ENCODE measurements around the gene TSPYL4. TPM values are rescaled to one million over a fixed set of nuclear protein-coding genes. Genes with fewer than 3 reads are reported as not detected.

The TSPYL4 gene
- total RNA-seq, 1 experiment from 2014 or later, result 7.4 TPM

DNA sequence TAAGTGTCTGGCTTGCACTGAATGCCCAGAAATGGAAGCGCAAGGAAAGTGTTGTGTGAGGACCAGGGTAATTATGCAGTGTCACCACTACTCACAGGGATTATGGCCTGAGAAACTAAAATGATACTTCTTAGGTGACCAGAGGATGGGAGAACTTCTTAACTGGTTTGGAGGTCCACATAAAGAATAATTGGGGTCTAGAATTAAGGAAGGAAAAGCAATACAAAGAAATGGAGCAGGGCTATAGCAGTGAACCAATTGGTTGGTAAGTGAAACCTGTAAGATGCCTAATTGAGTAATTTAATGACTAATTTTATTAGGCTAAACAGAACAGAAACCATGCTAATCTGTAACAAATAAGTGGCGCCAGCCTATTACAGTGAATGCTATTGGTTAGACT is 5.3 kb downstream of the TSPYL4 start:
- in situ Hi-C loops (cut with HindIII; ENCODE audit: low pct_unique_long_range_greater_than_20kb, low sequenced_read_pairs), result no loop called here
- no peak for DNase-seq (ENCODE audit: low read depth, low spot score)

DNA sequence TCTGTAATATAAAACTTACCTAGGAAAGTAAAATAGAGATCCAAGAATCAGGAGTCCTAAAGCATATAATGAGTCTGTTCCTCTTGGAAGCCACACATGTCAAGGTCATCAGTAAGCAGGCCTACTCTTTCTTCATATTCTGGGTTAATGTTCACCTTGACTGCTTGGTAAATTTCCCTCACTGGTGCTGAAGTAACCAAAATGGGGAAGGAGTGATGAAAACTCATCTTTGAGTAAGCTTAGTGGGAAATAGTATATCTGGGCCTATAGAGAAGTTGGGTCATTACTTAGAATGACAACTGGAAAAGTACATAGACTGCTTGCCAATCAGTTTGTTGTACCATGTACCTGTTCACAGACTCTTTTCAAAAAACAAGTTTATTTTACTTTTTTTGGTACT is 6.6 kb downstream of the TSPYL4 start:
- in situ Hi-C loops (cut with HindIII; ENCODE audit: low pct_unique_long_range_greater_than_20kb, low sequenced_read_pairs), result no loop called here
- no peak for DNase-seq (ENCODE audit: low read depth, low spot score)

DNA sequence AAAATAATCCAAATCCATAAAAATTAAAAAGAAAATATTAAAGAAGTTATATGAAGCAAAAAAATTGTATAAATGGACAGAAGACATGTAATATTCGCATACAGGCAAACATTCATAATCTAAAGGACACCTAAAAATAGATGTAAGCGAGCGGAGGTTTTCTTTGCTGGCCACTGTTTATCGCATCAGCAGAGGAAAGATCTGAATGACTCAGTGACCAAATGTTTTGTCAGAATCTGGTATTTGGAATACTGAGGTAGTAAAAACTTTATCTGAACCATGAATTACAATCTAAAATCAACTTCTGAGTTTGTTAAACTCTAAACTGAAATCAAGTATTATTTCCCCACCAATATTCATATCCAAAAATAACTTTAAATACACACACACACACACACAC is 7.8 kb downstream of the TSPYL4 start:
- in situ Hi-C loops (cut with HindIII; ENCODE audit: low pct_unique_long_range_greater_than_20kb, low sequenced_read_pairs), result no loop called here
- no peak for DNase-seq (ENCODE audit: low read depth, low spot score)

DNA sequence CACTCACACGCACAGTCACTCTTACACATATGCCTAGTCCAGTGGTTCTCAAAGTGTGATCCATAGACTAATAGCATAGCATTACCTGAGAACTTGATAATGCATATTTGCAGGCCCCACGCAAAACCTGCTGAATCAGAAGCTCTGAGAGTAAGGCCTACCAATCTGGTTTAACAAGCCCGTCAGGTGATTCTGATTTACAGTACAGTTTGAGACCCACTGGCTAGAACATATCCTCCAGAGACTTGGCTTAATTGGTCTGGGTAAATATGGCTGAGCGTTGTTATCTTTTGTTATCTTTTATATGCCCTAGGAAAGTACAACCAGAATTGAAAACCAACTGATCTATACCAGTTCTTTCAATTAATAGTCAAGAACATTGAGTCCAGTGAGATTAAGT is 9.6 kb downstream of the TSPYL4 start:
- in situ Hi-C loops (cut with HindIII; ENCODE audit: low pct_unique_long_range_greater_than_20kb, low sequenced_read_pairs), result no loop called here
- DNase-seq (ENCODE audit: low read depth, low spot score), result no peak

DNA sequence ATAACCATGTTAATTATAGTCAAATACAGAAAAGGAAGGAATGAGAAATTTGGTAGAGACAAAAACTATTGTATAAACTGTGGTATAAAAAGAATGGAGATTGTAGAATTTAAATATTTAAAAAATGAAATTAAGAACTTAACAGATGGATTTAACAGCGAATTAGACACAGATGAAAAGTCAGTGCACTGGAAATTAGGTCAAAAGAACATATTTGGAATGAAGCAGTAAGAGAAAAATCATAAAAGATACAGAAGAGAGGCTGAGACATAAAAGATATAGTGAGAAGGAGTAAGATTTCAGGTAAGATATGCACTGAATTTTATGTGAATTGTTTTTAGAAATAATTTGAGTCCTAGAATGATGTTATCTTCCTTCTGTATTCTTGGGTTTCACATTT is 14.0 kb downstream of the TSPYL4 start:
- no peak for DNase-seq (ENCODE audit: low read depth, low spot score)
- in situ Hi-C loops (cut with HindIII; ENCODE audit: low pct_unique_long_range_greater_than_20kb, low sequenced_read_pairs), result no loop called here

DNA sequence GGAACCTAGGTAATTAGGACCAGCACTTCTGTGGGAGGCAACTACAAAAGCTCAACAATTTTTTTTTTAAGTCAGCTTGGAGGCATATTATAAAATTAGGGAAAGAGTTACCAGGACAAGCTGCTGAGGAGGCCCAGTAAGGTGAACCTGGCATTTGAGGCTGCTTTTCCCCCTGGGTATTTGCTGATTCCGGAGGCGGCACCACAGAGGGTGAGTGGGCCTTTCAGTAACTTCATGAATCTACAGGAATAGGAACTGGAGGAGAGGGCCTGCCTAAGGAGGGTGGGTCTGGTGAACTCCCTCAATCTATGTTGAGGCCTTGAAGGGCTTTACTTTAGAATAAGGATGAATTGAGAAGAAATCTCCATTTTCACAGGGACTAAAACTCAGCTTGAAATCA is 14.6 kb downstream of the TSPYL4 start:
- in situ Hi-C loops (cut with HindIII; ENCODE audit: low pct_unique_long_range_greater_than_20kb, low sequenced_read_pairs), result no loop called here
- DNase-seq (ENCODE audit: low read depth, low spot score), result no peak

DNA sequence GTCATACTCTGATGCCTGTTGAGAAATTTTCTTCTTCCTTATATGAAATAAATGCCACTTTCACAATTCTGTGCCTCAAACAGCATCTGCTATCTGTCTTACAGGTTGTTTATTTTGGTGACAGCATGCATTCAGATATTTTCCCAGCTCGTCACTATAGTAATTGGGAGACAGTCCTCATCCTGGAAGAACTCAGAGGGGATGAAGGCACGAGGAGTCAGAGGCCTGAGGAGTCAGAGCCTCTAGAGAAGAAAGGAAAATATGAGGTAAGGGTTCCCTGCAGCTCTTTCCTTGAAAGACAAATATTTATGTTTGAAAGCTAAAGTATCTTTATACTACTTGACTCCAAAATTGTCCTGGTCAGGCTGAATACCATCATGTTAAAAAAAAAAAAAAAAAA is 15.8 kb downstream of the TSPYL4 start:
- in situ Hi-C loops (cut with HindIII; ENCODE audit: low pct_unique_long_range_greater_than_20kb, low sequenced_read_pairs), result no loop called here

DNA sequence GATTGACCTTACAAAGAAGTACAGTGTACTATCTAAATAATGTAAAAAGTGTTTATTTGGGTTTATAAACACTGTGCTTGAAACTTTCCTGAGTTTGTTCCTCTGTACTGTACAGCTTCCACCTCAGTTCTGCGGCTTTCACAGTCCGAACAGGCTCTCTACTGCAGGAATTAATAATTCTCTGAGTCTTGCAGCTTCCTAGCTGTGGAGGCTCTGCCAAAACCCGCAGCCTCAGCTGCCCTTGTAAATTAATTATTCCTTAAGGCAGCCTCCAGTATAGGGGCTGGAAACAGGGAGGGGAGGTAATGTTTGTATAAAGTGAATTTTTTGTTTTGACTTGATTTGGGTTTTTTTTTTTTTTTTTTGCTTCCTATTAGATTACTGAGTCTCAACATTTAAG is 19.2 kb downstream of the TSPYL4 start:
- DNase-seq (ENCODE audit: low read depth, low spot score), result no peak
- in situ Hi-C loops (cut with HindIII; ENCODE audit: low pct_unique_long_range_greater_than_20kb, low sequenced_read_pairs), result no loop called here

More for the DNA sequence above, 15.8 kb downstream of the TSPYL4 start:
- no peak for DNase-seq (ENCODE audit: low read depth, low spot score)

DNA sequence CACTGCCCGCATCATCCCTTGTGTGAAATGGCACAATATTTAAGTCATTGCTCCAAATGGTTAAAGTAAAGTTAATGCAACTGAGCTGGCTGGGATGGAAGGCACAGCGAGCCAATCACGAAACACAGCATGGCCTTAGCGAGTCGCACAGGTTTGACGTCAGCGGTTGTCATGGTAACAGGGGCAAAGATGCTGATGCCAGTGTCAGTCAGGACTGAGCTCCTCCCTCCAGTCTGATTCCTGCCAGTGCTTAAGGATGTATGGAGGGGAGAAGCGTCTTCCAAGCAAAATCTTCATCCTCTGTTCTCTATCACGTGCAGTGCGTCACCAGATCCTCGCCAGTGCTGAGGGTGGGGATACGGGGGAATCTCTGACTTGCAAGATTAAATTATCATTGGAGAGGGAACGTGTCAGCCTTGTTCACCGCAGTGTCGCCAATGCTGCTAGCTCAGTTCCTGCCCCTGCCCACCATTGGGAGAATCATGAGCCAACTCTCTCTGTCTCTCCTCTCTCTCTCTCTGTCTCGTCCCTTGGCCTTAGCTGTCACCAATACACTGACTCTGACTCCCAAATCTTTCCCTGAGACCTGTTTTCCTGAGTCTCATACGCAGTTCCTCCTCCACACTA is 24.5 kb downstream of the TSPYL4 start:
- DNase-seq (ENCODE audit: low read depth, low spot score), result peak; percentile 93
- in situ Hi-C loops (cut with HindIII; ENCODE audit: low pct_unique_long_range_greater_than_20kb, low sequenced_read_pairs), result no loop called here

DNA sequence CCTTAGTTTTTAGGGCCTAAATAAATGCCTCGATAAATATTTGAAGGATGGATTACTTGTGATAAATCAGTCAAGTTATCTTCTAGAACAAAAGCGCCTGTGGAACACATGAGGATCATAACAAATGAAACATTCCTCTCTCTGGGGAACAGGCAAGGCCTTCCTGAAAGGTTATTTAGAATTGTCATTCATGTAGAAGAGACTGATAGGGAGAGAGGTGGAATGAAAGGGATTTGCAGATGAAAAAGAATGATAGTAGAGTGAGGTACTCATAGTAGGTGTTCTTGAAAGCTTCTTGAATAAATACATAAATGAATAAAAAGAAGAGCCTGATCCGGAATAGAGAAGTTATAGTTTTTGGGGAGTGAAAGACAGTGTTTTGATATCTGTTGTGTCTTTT is 30.5 kb downstream of the TSPYL4 start:
- no peak for DNase-seq (ENCODE audit: low read depth, low spot score)
- in situ Hi-C loops (cut with HindIII; ENCODE audit: low pct_unique_long_range_greater_than_20kb, low sequenced_read_pairs), result no loop called here

DNA sequence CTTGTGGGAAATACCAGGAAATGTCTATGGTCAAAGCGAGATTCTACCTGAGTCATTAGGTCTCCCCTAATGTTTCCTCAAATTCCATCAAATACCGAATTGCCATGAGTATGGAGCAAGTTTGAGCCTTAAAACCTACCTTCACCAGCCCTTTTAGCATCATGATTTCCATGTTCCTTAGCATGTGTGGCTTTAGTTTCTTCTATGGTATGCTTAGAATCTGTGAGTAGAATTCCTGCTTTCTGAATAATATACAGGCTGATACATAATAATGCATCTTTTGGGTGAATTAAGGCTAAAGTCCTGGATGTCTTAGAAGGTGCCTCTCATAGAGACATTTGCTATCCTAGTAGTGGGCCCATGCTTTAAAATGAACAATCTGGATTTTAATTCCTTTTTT is 32.0 kb downstream of the TSPYL4 start:
- no peak for DNase-seq (ENCODE audit: low read depth, low spot score)
- in situ Hi-C loops (cut with HindIII; ENCODE audit: low pct_unique_long_range_greater_than_20kb, low sequenced_read_pairs), result no loop called here

DNA sequence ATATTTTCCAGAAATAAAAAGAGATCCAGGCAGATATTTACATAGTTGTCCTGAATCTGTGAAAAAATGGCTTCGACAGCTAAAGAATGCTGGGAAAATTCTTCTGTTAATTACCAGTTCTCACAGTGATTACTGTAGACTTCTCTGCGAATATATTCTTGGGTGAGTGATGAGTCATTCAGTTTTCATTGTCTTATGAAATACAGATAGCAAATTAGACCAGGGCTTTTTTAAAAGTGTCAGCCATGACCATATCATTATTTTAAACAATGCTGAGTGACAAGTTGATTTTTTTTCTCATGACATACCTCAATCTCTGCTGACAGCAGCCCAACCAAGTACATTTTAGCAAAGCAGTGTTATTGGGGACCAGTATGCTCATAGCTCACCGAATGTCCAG is 32.8 kb downstream of the TSPYL4 start:
- DNase-seq (ENCODE audit: low read depth, low spot score), result no peak
- in situ Hi-C loops (cut with HindIII; ENCODE audit: low pct_unique_long_range_greater_than_20kb, low sequenced_read_pairs), result no loop called here

DNA sequence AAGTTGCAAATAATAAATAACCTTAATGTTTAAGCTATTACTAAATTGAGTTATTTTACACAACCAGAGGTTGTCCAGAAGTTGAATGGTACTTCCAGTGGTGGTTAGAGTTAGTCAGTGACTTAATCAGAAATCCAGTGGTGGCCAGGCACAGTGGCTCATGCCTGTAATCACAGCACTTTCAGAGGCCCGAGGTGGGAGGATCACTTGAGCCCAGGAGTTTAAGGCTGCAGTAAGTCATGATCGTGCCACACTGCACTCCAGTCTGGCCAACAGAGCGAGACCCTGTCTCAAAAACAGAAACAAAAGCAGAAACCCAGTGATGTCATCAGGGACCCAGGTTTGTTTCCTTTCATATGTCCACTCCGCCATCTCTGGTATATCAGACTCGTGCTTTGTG is 35.0 kb downstream of the TSPYL4 start:
- no peak for DNase-seq (ENCODE audit: low read depth, low spot score)
- in situ Hi-C loops (cut with HindIII; ENCODE audit: low pct_unique_long_range_greater_than_20kb, low sequenced_read_pairs), result no loop called here

DNA sequence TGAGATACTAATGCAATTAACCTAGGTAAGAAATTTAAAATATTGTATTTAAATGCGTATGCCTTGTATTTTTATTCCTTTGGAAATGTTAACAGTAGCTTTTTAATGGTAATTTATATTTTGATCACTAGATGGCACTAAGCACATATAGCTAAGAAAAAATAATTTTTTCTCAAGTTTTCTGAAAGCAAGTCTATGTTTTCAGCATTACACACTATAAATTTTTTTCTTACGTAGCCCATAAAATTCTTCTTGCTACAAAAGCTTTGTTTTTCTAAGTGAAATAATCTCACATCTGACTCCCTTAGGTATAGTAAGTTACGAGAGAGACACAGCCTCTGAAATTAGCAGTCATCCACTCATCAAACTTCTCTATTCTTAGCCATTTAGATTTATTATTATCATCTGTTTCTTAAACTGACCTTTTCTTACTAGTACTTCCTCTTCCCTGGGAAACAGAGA is 35.7 kb downstream of the TSPYL4 start:
- in situ Hi-C loops (cut with HindIII; ENCODE audit: low pct_unique_long_range_greater_than_20kb, low sequenced_read_pairs), result no loop called here
- DNase-seq (ENCODE audit: low read depth, low spot score), result peak; percentile 18

DNA sequence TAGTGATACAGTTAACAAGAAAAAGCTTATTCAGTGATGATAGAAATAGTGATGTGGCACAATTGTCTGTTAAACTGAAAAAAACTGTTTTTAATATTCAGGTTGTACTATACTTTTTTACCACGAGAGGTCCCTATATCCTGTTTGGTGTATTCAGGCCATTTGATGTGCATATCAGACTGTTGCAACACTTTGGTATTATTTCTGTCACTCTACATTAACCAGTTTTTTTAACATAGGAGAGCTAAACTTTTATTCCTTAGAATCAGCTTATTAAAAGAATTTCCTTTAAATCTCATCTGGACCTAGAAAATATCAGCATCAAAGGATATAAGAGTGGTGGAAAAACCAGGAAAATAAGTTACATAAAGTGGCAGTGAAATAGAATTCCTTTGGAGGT is 36.8 kb downstream of the TSPYL4 start:
- in situ Hi-C loops (cut with HindIII; ENCODE audit: low pct_unique_long_range_greater_than_20kb, low sequenced_read_pairs), result no loop called here
- peak; percentile 74 for DNase-seq (ENCODE audit: low read depth, low spot score)

DNA sequence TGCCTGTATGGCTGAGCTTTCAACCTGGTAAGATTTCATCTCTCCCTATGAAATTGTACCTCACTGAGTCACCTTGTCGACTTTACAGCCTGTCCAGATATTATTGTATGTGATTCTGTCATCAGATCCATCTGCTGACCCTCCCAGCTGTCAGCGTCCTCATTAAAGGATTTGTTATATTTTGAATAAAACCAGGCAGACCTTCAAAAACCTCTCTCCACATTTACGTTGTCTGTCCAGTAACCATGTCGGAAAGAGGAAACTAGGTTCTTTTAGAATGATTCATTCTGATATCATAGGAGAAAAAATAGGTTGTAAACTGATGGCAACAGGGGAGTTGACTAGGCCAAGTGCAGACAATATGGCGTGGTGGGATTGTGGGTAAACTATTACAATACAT is 38.5 kb downstream of the TSPYL4 start:
- in situ Hi-C loops (cut with HindIII; ENCODE audit: low pct_unique_long_range_greater_than_20kb, low sequenced_read_pairs), result no loop called here
- DNase-seq (ENCODE audit: low read depth, low spot score), result no peak

DNA sequence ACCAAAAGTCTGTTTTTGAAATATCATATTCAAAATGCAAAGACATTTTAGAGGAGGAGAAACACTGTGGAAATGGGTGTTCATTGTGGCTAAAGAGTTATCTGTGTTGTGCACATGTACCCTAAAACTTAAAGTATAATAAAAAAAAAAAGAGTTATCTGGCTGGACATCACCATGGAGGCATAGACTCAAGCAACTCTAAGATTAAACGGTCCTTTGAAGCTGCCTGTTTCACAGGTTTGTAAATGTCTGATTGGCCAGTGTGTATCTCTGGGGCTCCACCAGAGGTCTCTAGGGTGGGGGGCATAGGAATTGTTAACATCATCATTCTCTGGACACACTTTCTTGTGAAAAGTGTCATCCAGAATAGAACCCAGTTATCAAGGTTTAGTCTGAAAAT is 39.2 kb downstream of the TSPYL4 start:
- no peak for DNase-seq (ENCODE audit: low read depth, low spot score)
- in situ Hi-C loops (cut with HindIII; ENCODE audit: low pct_unique_long_range_greater_than_20kb, low sequenced_read_pairs), result no loop called here

DNA sequence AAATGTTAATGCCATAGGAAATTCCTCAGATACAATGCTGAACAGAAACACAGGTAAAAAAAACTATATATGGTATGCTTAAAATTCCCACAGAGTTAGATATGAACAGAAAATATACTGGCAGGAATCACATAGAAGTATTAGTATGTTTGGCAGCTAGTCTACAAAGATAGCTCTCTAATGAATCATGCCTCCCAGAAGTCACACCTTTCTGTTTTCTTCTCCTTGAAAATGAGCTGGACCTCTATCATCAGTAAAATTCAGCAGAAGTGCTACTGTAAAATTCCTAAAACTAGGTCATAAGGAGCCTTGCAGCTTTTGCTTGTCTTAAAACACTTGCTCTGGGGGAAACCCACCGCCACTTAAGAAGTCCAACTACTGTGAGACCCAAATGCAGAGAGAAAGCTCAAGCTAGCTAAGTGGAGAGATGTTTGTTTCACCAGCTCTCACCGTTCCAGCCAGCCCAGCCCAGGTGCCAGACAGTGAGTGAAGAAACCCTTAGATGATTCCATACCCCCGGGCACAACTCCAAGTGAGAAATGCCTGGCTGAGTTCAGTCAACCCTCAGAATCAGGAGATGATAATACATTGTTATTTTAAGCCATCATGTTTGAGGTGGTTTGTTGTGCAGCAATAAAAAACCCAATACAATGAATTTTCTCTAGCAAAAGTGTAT is 43.0 kb downstream of the TSPYL4 start:
- DNase-seq (ENCODE audit: low read depth, low spot score), result peak; percentile 5
- in situ Hi-C loops (cut with HindIII; ENCODE audit: low pct_unique_long_range_greater_than_20kb, low sequenced_read_pairs), result no loop called here

DNA sequence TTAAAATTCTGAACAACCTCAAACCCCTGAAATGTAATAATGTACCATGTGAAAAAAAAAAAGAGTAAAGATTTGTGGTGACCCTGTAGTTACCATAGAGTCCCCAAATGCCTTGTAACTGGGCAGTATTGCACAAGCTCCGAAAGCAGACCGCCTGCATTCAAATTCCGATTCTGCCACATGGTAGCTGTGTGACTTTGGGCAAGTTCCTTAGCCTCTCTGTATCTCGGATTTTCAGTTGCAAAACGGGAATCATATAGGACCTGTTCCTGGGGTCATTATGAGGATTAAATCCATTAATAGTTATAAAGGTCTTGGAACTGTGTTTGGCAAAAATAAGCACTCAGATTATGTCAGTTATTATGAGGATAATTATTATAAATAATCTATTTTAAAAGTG is 43.6 kb downstream of the TSPYL4 start:
- no peak for DNase-seq (ENCODE audit: low read depth, low spot score)
- in situ Hi-C loops (cut with HindIII; ENCODE audit: low pct_unique_long_range_greater_than_20kb, low sequenced_read_pairs), result no loop called here

Data from SK-MEL-5 (cell line).